Suppressor macrophage treated with lipopolysaccharide for 1 hour (primary cell): Measurements from ENCODE around the gene ABI2.
"Not testable (repeated sequence)": the region's sequence is repeated elsewhere in the genome, so short reads cannot be mapped to it uniquely, and the experiment has no call there.

Experiments
- DNase-seq, 3 donors: peaks; one replicate each; pipeline ENCODE4 v3.0.0-alpha.2; 2020 to 2022

ABI2 gene

GRCh38 chr2:203327901-203328759, at the start of gene ABI2:
TSS of gene ABI2 (plus strand) at chr2:203328394. CDS start at chr2:203328515, 121 bp downstream.
- peak; percentile 69 to 91 (median 78) for DNase-seq

- DNase-seq, result no peak
Measured at GRCh38 chr2:203279288-203279687, 48.9 kb upstream of the ABI2 start.

- no peak for DNase-seq
Measured at GRCh38 chr2:203280428-203281064, 47.6 kb upstream of the ABI2 start.

- DNase-seq, result no peak
Measured at GRCh38 chr2:203282101-203282500, 46.1 kb upstream of the ABI2 start.

- no peak for DNase-seq
Measured at GRCh38 chr2:203286532-203286931, 41.7 kb upstream of the ABI2 start.

GRCh38 chr2:203301667-203302066, 26.5 kb upstream of the ABI2 start:
- no peak for DNase-seq

GRCh38 chr2:203302586-203302985, 25.6 kb upstream of the ABI2 start:
- DNase-seq, result not testable (repeated sequence)

- DNase-seq, result no peak
Measured at GRCh38 chr2:203310688-203311436, 17.3 kb upstream of the ABI2 start.

GRCh38 chr2:203326356-203326755, 1.8 kb upstream of the ABI2 start:
- DNase-seq, result no peak

GRCh38 chr2:203327582-203327900, 653 bp upstream of the ABI2 start:
- DNase-seq, result no peak

GRCh38 chr2:203328760-203329540, 756 bp downstream of the ABI2 start:
- DNase-seq, result peak; percentile 49 to 76 (median 65)

GRCh38 chr2:203330434-203330833, 2.2 kb downstream of the ABI2 start:
- DNase-seq, result peak in 1 of 3 donors; percentile 23

GRCh38 chr2:203338322-203338721, 10.1 kb downstream of the ABI2 start:
- DNase-seq, result no peak

- DNase-seq, result no peak
Measured at GRCh38 chr2:203340791-203341487, 12.7 kb downstream of the ABI2 start.

- peak in 1 of 3 donors; percentile 25 for DNase-seq
Measured at GRCh38 chr2:203341741-203342310, 13.6 kb downstream of the ABI2 start.

- not testable (repeated sequence) for DNase-seq
Measured at GRCh38 chr2:203342374-203342773, 14.2 kb downstream of the ABI2 start.

- no peak for DNase-seq
Measured at GRCh38 chr2:203344667-203345066, 16.5 kb downstream of the ABI2 start.

- no peak for DNase-seq
Measured at GRCh38 chr2:203346612-203347011, 18.4 kb downstream of the ABI2 start.

- DNase-seq, result no peak
Measured at GRCh38 chr2:203347375-203347774, 19.2 kb downstream of the ABI2 start.

GRCh38 chr2:203352604-203353255, 24.5 kb downstream of the ABI2 start:
- DNase-seq, result no peak

- no peak for DNase-seq
Measured at GRCh38 chr2:203354966-203355365, 26.8 kb downstream of the ABI2 start.
